MV-4-11 (cell line): ENCODE results near the gene SUN5.

Experiments used
- DNase-seq: peaks from one replicate; lab custom pipeline; 2025; lab: John Stamatoyannopoulos, UW

Gene SUN5

DNA sequence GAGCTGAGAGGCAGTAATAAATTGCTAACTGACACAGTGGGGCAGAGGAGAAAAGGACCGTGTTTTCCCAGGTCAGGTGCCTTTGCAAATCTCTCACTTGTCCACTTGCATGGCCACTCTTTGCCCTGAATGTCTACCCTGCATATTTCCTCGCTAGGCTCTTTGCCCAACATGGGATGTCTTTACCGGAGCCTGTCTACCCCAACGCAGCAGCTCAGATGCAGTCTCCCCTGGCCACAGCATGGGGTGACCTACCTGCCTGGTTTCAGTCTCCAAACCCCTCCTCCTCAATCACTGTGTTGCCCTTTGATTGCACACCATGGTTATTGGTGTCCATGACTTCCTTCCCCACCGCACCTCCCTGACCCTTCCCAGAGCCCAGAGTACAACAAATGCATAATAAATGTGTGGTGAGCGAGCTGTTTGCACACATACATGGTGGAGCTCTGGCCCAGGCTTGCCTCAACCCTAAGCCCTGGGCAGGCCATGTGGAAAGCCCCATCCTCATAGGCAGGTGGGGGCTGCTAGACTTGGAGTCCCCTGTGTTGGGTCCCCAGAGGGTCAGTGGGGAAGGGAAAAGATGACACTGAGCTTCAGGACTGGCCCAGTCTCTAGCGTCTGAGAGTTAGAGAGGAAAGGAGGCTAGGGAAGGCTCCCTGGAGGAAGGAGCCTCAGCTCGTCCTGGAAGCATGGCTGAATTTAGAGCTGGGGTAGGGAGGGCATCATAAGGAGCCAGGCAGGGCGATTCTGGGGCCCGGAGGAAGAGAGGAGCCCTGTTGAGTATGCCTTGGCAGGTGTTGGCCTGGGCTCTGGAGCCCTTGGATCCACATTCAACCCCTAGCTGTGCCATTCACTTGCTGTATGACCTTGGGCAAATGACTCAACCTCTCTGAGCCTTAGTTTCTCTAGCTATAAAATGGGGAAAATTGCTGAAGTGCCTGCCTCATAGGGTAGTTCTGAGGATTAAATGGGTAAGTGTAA, 22.8 kb upstream of the SUN5 start:
- no peak for DNase-seq

DNA sequence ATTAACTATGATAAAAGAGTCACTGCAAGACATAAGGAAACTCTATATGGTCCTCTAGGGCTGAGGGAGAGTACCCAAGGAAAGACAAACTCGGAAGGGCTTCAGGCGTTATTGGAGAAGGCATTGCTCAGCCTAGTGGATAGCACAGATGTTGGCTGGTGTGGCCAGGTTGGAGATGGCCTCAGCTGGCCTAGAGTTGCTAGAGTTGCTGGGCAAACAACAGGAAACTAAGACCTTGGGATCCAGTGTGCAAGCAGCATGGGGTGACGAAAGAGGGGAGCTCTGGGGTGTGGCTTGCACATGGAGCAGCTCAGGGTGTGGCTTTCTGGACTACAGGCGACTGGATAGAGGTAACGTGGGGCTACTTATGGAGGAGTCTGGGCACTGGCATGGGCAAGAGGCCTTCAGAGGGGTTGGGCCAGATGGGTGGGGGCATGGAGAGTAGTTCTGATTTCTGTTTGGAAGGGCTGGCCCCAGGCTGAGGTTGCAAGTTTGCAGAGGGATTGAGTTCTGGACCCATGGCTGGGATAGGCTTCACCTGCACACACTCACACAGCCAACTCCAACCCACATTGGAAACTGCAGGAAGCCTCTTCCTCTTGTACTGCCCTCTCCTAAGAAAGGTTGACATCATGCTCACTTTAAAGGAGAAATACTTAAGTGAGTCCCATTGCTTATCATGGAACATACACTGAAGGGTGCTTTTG, 22.0 kb upstream of the SUN5 start:
- DNase-seq, result no peak

DNA sequence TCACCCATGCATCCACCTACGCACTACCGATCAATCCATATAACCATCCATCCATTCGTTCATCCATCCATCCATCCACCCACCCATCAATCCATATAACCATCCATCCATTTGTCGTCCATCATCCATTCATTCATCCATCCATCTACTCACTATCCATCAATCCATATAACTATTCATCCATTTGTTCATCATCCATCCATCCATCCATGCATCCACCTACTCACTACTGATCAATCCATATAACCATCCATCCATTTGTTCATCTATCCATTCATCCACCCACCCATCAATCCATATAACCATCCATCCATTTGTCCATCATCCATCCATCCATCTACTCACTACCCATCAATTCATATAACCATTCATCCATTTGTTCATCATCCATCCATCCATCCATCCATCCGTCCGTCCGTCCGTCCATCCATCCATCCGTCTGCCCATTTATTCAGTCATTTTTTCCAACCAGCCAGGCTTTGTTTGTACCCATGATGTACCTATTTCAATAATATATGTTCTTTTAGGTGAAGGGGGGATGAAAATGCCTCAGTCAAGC, 21.2 kb upstream of the SUN5 start:
- no peak for DNase-seq

DNA sequence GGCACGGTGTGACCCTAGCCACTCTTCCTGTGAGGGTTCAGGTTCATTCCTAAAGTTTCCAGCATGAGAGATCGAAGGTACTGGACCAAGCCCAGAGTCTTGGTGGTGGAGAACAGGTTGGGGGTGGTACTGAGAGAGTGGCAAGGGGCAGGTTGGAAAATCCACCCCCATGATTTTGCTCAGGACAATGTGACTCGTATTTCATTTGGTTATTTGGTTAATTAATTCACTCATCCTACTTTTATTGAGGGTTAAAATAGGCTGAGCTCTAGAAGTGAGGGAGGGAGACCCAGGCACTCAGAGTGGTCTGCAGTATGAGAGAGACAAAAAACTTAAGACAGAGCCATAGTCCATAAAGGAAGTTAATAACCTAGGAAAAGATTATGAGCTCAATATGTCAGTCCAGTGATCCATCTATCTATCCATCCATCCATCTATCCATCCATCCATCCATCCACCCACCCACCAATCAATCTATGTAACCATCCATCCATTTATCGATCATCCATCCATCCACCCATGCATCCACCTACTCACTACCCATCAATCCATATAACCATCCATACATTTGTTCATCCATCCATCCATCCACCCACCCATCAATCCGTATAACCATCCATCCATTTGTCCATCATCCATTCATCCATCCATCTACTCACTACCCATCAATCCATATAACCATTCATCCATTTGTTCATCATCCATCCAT, 20.5 kb upstream of the SUN5 start:
- DNase-seq, result no peak

DNA sequence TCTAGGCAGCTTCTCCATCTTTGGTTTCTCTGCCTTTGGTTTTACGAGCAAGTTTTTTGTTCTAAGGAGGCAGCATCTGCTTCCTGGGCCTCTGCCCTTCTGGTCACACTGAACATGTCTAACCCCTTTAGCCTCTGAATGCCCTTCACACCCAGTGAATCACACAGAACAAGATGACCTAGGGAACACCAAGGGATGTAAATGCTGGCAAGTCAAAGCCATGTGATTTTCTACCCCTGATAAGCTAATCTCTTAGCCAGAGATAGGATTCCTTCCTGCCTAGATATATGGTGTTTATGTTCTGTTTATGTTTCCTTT, 20.0 kb upstream of the SUN5 start:
- no peak for DNase-seq

DNA sequence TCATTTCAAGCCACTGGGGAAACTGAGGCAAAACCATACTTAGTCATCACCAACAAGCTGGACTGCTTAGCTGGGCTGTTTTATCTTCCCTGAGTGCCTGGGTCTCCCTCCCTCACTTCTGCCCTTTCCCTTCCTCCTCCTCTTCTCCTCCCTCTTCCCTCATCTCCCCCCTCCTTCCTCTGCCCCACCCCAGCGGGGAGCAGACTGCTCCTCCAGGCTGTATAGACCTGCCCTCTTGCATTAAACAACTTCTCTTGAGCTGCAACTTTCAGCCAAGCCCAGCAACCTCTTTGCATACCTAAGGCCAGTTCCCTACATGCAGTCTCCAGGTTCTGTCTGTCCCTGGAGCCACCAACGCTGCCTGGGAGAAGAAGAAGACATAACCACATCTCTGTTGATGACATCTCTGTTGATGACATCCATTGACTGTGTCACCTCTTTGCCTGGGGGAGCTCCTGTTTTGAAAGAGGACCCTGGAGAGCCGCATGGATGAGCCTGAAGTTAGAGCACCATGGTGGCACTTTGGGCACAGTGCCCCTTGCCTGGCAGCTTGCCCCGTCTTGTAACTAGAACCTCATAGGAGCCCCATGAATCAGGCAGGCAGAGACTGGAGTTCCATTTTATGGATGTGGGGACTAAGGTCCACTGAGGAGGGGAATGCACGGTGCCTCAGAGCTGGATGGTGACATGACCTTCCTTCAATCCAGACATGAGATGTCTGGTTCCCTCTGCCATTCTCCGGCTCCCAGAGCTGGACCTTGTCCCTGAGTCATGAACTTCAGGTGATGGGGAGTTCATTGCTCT, 19.4 kb upstream of the SUN5 start:
- DNase-seq, result no peak

DNA sequence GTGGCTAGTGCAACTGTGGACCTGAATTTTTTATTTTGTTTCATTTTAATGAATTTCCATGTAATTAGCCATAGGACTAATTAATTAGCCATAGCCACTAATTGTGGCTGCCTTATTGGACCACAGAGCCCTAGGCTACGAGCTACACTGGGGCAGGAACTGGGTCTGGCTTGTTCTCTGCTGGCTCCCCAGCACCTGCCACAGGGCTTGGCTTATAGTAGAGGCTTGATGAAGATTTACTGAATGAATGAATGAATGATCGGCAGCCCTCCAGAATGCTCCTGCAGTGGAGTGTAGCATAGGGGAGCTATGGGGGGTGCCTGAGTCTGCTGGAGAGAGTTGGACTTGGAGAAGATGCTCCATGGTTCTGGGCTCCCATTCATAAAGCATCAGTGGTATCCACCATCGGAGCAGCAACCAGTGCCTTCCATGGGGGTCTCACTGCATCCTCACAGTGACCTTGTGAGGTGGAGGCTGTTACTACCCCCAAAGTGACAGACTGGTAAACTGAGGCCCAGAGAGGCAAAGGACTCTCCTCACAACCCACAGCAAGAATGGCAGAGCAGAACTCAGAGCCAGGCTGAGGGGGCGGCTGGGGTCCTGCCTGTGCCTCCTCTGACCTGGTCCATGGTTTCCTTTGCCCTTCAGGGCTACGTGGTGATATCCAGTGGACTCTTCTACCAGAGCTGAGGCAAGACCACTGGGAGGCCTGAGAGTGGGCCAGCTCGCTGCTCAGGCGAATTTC, 18.6 kb upstream of the SUN5 start:
- DNase-seq, result no peak

DNA sequence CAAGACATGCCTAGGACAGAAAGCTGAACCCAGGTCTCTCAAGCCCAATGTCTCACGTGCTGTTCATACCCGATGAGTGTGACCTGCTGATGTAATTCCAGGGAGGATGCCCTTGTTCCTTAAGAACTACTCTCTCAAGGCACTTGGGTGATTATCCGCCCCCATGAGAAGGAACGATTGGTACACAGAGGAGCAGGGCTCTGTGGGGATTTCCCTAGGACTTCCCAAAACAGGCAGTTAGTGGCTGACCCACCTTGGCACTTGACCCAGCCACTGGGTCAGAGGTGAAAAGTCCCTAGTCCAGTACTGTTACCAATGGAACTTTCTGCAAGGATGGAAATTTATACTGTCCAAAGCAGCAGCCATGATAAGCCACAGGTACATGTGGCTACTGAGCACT, 18.1 kb upstream of the SUN5 start:
- DNase-seq, result no peak

DNA sequence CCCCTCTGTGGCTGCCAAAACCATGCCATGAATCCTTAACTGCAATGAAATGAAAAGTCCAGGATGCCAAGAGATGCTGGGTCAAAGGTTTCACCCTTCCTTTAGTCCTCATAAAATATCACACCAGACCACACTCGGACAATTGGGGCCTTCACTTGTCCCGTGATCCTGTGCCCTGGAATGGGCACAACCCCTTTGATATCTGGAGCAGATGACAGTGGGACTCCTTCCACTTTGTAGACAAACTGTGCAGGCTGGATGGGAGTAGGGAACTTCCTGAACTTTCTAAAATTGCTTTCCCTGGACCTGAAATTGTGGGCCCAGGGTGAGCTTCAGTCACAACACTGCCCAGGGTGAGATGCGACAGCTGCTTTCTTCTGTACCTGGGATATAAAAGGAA, 17.6 kb upstream of the SUN5 start:
- DNase-seq, result no peak

DNA sequence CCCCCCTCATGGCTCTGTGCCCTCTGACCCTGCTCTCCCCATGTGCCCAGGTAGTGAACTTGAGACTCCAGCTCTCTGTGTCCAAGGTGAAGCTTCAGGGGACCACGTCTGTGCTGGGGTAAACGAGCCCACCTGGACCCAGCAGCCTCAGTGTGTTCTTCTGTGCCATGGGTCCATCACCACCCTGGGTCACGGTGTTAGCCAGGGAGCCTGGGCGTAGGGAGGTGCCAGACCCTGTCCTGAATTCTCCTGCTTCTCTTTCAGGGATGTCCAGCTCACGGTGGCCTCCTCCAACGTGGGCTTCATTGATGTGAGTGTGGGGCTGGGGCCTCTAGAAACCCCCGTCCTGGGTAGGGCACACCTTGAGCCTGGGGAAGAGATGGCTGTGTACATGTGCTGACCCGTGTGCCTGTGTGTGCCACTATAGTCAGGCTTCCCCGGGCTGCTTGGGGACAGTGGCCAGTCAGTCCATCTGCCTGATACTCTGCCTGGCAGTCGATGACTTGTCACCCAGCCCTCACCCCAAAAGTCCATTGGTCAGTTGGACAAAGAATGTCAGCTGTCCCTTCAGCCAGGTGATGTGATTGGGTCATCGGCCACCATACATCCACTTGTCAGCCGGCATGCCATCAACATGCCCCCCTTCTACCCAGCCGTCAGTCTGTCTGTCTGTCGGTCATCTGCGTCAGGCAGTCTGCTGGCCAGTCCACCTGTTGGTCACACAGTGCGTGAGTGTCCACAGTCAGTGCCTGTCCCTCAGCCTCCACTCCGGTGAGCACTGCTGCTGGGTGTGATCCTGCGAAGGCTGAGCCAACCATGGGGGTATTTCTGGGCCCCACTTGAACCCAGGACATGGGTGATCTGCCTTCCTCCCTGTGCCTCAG, 16.3 kb upstream of the SUN5 start:
- no peak for DNase-seq

DNA sequence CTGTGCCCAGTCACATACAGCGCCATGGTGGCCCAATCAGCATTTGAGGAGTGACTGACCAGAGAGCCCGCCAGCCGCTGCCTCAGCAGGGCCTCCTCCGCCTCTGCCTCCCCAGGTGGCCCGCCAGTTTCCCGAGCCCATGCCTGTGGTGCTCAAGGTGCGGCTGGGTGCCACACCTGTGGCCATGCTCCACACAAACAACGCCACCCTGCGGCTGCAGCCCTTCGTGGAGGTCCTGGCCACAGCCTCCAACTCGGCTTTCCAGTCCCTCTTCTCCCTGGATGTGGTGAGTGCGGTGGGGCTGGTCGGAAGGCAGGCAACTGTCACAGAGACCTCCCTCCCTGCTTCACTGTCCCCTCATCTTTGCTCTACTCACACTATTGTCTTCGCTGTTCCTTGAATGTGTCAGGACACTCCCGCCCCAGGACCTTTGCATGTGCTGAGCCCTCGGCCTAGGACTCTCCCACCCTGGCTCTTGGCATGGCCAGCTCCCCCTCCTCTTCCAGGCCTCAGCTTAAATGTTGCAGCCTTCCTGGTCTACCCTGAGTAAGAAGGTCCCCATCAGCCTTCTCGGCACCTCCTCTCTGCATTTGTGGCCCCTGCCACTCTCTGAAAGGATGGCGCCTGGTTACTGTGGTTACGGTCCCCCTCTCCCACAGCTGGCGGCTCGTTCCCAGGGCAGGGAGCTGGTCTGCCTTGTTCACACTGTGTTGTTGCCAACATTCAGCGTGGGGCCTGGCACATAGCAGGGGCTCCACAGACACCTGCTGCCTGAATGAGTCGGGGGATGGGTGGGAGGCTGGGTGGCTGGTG, 15.4 kb upstream of the SUN5 start:
- no peak for DNase-seq

DNA sequence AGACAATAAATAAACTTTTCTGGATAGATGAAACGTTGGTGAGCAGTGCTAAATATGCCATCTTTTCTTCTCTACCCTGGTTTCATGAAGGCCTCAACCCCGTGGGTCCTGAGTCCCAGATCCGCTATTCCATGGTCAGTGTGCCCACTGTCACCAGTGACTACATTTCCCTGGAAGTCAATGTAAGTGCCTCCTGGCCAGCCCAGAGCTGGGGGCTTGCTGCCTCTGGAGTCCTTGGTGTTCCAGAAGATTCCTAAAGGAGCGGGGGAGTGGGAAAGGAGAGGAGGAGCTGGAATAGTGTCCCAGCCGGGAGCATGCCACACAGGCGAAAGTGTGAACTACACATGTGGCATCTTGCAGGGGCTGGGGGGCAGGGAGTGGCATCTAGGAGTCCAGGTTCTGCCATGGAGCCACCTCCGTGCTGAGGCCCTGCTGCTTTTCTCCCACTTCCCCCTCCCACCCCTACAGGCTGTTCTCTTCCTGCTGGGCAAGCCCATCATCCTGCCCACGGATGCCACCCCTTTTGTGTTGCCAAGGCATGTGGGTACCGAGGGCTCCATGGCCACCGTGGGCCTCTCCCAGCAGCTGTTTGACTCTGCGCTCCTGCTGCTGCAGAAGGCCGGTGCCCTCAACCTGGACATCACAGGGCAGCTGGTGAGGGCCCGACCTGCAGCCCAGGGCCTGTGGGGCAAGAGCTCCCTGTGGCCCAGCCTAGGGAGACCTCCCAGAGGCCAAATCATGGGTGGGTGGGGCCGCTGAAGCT, 14.1 kb upstream of the SUN5 start:
- DNase-seq, result no peak

DNA sequence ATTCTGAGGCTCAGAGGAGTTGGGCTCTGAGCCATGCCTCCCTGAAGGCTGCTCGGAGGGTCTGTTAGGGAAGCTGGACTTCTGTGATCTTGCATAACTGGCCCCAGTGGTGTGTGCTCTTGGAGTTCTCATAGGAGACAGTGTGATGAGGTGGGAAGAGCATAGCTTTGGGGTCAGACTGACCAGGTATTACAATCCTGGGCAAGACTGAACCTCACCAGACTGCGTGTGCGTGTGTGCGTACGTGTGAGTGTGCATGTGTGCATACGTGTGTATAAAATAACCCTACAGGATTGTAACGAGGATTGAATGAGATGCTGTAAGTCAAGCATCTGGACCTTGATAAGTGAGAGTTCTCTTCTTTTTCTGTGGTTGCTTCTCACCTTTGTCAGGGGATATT, 13.3 kb upstream of the SUN5 start:
- DNase-seq, result no peak

DNA sequence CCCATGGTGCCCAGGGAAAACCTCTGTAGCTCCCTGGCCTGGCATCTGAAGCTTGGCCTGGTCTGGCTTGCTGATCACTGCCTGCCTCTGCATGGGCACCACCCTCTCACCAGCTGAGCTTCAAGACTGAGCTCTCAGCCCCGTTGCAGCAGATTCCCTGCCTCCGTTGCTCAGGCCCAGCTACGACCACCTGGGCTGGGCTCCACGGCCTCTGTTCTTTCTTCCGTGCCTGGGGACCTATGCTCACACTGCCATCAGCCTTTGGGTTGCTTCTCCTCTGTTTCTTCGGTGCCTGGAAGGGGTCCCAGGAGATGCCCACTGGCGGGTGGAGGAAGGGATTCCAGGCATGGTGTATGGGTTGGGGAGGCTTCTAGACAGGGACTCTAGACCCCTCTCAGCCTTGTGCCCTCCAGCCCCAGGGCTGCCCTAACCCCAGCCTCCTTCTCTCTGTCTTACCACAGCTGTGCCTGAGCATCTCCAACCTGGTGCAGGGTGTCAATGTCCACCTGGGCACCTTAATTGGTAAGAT, 12.4 kb upstream of the SUN5 start:
- DNase-seq, result no peak

DNA sequence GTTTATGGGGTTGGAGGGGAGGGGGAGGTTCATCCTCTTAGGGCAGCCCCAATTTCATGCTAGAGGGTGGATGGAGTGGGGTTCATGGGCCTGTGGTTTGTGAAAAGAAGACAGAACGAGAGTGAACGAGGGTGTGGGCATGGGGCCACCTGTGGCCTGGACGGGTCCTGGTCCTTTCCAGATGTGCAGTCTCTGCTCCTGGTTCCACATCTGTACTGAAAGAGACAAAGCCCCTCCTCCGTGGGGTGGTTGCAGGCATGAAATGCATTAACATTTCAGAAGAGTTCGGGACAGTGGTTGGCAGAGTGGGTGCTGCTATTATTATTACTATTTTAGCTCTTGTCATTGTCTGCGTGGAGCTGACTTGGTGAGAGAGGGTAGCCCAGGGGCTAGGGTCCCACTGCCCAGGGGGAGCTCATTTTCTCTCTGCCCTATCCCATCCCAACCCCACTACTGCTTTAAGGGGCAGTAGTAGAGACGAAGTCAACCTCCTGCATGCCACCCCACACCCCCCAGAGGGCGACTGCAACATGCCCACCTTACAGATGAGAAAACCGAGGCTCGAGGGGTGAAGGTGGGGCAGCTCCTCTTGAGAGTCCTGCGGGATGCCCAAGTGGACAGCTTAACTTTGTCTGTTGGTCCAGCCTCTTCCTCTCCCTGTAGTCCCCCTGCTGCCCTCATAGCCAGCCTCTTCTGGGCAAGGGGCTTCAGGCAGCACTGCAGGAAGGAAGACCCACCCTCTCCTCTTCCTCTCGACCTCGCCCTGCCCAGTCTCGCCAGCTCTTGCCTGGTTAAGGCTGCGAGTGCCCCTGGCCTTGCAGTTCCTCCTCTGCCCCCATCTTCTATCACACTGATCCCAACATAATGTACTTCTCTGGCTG, 11.7 kb upstream of the SUN5 start:
- DNase-seq, result no peak

DNA sequence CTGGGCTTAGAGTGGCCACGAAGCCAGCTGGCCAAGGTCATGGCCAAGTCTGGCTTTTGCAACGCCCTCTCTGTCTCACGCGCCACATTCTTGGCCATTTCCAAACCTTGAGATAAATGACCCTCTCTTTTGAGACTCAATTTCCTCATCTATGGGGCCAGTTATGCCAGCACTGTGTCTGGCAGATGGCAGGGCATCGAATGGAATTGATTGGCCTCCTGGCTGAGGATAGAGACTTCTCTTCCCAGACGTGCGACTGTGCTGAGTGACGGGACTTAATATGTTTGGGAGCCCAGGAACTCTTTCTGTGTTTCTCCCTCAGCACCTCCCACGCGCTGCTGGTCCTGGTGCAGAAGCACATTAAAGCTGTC, 10.9 kb upstream of the SUN5 start:
- DNase-seq, result no peak
